H1 (cell line): Measurements from ENCODE around the gene MTX1. TPM values are rescaled to one million over a fixed set of nuclear protein-coding genes. Genes with fewer than 3 reads are reported as not detected.

Experiments
- ATF2 ChIP-seq: IDR thresholded peaks from 2 replicates; pipeline ENCODE4 v1.6.1; 2012; ENCODE audit warnings: low read length, inconsistent platforms
- SAP30 ChIP-seq: fragments of 300-600 bp; sonication (generic); IDR thresholded peaks from 2 replicates; pipeline ENCODE4 v1.7.1; 2012; ENCODE audit warnings: low read length, moderate library complexity, mild to moderate bottlenecking, inconsistent platforms; ENCODE audit not compliant: insufficient read depth, insufficient replicate concordance
- polyA plus RNA-seq, 7 experiments: library from polyadenylated mRNA; depleted of rRNA in 3 of 7; stranded (reverse) in 5 of 7; unstranded in 2 of 7; fragments of >200 nt in 5 of 7; fragments of 200-250 nt in 2 of 7; gene quantifications; 1 replicate in 5 of 7; 2 replicates in 1 of 7; 4 replicates in 1 of 7; pipeline versions ENCODE4 v1.2.1 to v1.2.3, GENCODE V29; 2011 to 2013; ENCODE audit warnings: missing spikeins in 2 of 7, mixed read lengths in 2 of 7
- total RNA-seq: library from RNA; stranded (reverse); fragmentation: NEBNext Ultra II Directional; extraction: Animal tissue kit (Norgen Biotek cat#: 25700); gene quantifications from 2 replicates; pipeline ENCODE4 v1.2.1, GENCODE V29; 2021

Gene MTX1
- total and polyA plus RNA-seq, 2 of the 8 experiments (the other 6 are each of a cell fraction or from before 2014, with no cell fraction given): 47.9 to 131 TPM

DNA sequence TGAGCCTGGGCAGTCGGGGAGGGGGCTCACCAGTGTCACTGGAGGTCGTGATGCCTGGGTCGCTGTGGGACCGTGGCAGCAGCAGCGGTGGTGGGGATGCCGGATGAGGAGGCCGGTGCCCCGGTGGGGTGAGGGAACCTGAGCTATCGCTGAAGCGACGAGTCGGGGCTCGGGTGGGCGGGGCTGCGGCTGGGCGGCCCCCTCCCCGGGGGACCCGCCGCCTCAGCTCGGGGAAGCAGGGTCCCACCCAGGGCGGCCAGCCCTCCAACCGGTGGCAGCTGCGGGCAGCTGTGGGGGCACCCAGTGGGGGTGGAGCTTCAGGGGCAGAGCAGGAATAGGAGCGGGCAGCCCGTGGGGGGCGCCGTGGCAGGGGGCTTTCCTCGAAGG is 41.7 kb downstream of the MTX1 start (continued):
- TF ChIP-seq ATF2: no peak
- no peak for TF ChIP-seq SAP30
- TF ChIP-seq, all 59 proteins: peak for 0
